ENCODE results near the gene TMTC4. TPM values are rescaled to one million over a fixed set of nuclear protein-coding genes. Genes with fewer than 3 reads are reported as not detected.
"Not testable (repeated sequence)": the region's sequence is repeated elsewhere in the genome, so short reads cannot be mapped to it uniquely, and the experiment has no call there.

TMTC4 gene
- polyA plus RNA-seq, 3 donors = 2.1 to 11.5 (median 3.9) TPM

DNA sequence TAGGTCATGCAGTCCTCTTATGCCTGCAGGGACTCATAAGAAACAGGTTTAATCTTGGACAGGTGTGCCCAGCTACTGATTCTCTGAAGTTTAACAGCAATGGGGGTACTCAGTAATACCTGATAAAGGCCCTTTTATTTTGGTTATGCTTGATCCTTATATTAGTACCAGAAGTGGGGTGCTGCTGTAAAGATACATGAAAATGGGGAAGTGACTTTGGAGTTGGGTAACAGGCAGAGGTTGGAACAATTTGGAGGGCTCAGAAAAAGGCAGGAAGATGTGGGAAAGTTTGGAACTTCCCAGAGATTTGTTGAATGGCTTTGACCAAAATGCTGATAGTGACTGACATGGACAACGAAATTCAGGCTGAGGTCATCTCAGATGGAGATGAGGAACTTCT, 14.6 kb upstream of the TMTC4 start:
- Histone ChIP-seq H4K20me1 (ENCODE audit: insufficient read depth, low read length) (no peaks in the 10 kb centered on the region), H3K36me3 (replicated peaks in 1 of 2; ENCODE audit: control insufficient read depth in 1 of 2, insufficient read depth in 2 of 2, low read length in 2 of 2) (no peaks in the 10 kb centered on the region), H3K4me2 (replicated peaks; ENCODE audit: extremely low read depth, low read length, poor library complexity, severe bottlenecking) (no peak overlapping the region), H3K4me1 (ENCODE audit: control insufficient read depth in 1 of 2, insufficient read depth in 2 of 2, low read length in 2 of 2) (no peaks in the 10 kb centered on the region), H3K9me3 (replicated peaks in 1 of 2; ENCODE audit: control insufficient read depth in 1 of 2, insufficient read depth in 1 of 2, low read length in 2 of 2) (peaks cover 25 to 35% of the 10 kb centered on the region in 2 donors), H3K27ac (ENCODE audit: low read depth in 1 of 2, low read length in 2 of 2) (no peak overlapping the region), H3K27me3 (ENCODE audit: control insufficient read depth in 2 of 2, insufficient read depth in 2 of 2, low read length in 2 of 2) (no peaks in the 10 kb centered on the region), H3K79me2 (ENCODE audit: insufficient read depth, low read length) (no peaks in the 10 kb centered on the region), H2AFZ (ENCODE audit: insufficient read depth, low read depth, low read length, poor library complexity, severe bottlenecking) (no peak overlapping the region), H3K4me3 (replicated peaks in 1 of 3; ENCODE audit: low read depth in 2 of 3, low read length in 3 of 3) (no peak overlapping the region), H3K9ac (ENCODE audit: insufficient read depth, low read length, poor library complexity, severe bottlenecking) (no peak overlapping the region)
- H3K27ac Mint-ChIP-seq = no peak overlapping the region
- no peaks in the 10 kb centered on the region for H3K36me3 Mint-ChIP-seq
- WGBS (ENCODE audit: insufficient coverage) = 100% methylated on average over 1 of the region's 1 CpG
- H3K27me3 Mint-ChIP-seq (ENCODE audit: low read depth in 3 of 3) = peaks cover 2 to 3% (median 3%) of the 10 kb centered on the region in 3 donors
- H3K4me1 Mint-ChIP-seq = no peaks in the 10 kb centered on the region
- TF ChIP-seq CTCF (IDR thresholded peaks at IDR 0.05) = no peak
- DNase-seq = no peak
- intact Hi-C loops (cut with micrococcal nuclease) = no loop called here
- no peak overlapping the region for H3K4me3 Mint-ChIP-seq
- peaks cover 23 to 37% (median 33%) of the 10 kb centered on the region in 7 donors for H3K9me3 Mint-ChIP-seq

GRCh38 chr13:100680131-100680530, 5.5 kb upstream of the TMTC4 start:
- H3K27ac Mint-ChIP-seq = no peak overlapping the region
- H3K4me1 Mint-ChIP-seq = peaks cover 15% of the 10 kb centered on the region
- no peaks in the 10 kb centered on the region for H3K9me3 ChIP-seq (replicated peaks in 1 of 2; ENCODE audit: control insufficient read depth in 1 of 2, insufficient read depth in 1 of 2, low read length in 2 of 2)
- H3K9me3 Mint-ChIP-seq = peaks cover 0 to 8% (median 3%) of the 10 kb centered on the region in 7 donors
- H3K27ac ChIP-seq (ENCODE audit: low read depth in 1 of 2, low read length in 2 of 2) = no peak overlapping the region
- H3K4me1 ChIP-seq (ENCODE audit: control insufficient read depth in 1 of 2, insufficient read depth in 2 of 2, low read length in 2 of 2) = peaks cover 7 to 9% of the 10 kb centered on the region in 2 donors
- no peaks in the 10 kb centered on the region for H4K20me1 ChIP-seq (ENCODE audit: insufficient read depth, low read length)
- H3K79me2 ChIP-seq (ENCODE audit: insufficient read depth, low read length) = no peaks in the 10 kb centered on the region
- DNase-seq = no peak
- 0% methylated on average over 1 of the region's 3 CpGs for WGBS (ENCODE audit: insufficient coverage)
- peaks cover 7 to 22% (median 20%) of the 10 kb centered on the region in 3 donors for H3K27me3 Mint-ChIP-seq (ENCODE audit: low read depth in 3 of 3)
- intact Hi-C loops (cut with micrococcal nuclease) = no loop called here
- peaks cover 6 to 12% of the 10 kb centered on the region in 2 donors for H3K27me3 ChIP-seq (ENCODE audit: control insufficient read depth in 2 of 2, insufficient read depth in 2 of 2, low read length in 2 of 2)
- no peak overlapping the region for H3K9ac ChIP-seq (ENCODE audit: insufficient read depth, low read length, poor library complexity, severe bottlenecking)
- H3K4me2 ChIP-seq (replicated peaks; ENCODE audit: extremely low read depth, low read length, poor library complexity, severe bottlenecking) = no peak overlapping the region
- no peak overlapping the region for H3K4me3 Mint-ChIP-seq
- TF ChIP-seq CTCF (IDR thresholded peaks at IDR 0.05) = no peak
- no peak overlapping the region for H2AFZ ChIP-seq (ENCODE audit: insufficient read depth, low read depth, low read length, poor library complexity, severe bottlenecking)
- H3K36me3 Mint-ChIP-seq = no peaks in the 10 kb centered on the region
- no peaks in the 10 kb centered on the region for H3K36me3 ChIP-seq (replicated peaks in 1 of 2; ENCODE audit: control insufficient read depth in 1 of 2, insufficient read depth in 2 of 2, low read length in 2 of 2)
- no peak overlapping the region for H3K4me3 ChIP-seq (replicated peaks in 1 of 3; ENCODE audit: low read depth in 2 of 3, low read length in 3 of 3)

GRCh38 chr13:100677128-100677527, 2.5 kb upstream of the TMTC4 start:
- H3K27ac ChIP-seq (ENCODE audit: low read depth in 1 of 2, low read length in 2 of 2); H3K9ac ChIP-seq (ENCODE audit: insufficient read depth, low read length, poor library complexity, severe bottlenecking); H3K9me3 ChIP-seq (replicated peaks in 1 of 2; ENCODE audit: control insufficient read depth in 1 of 2, insufficient read depth in 1 of 2, low read length in 2 of 2); H3K27ac Mint-ChIP-seq; H3K4me3 Mint-ChIP-seq; H2AFZ ChIP-seq (ENCODE audit: insufficient read depth, low read depth, low read length, poor library complexity, severe bottlenecking); H3K4me2 ChIP-seq (replicated peaks; ENCODE audit: extremely low read depth, low read length, poor library complexity, severe bottlenecking); DNase-seq; H3K36me3 Mint-ChIP-seq; H3K36me3 ChIP-seq (replicated peaks in 1 of 2; ENCODE audit: control insufficient read depth in 1 of 2, insufficient read depth in 2 of 2, low read length in 2 of 2); H3K9me3 Mint-ChIP-seq; H3K4me3 ChIP-seq (replicated peaks in 1 of 3; ENCODE audit: low read depth in 2 of 3, low read length in 3 of 3): not testable (repeated sequence)
- peaks cover 13% of the 10 kb centered on the region for H3K79me2 ChIP-seq (ENCODE audit: insufficient read depth, low read length)
- peaks cover 19 to 22% of the 10 kb centered on the region in 2 donors for H3K4me1 ChIP-seq (ENCODE audit: control insufficient read depth in 1 of 2, insufficient read depth in 2 of 2, low read length in 2 of 2)
- intact Hi-C loops (cut with micrococcal nuclease) = loop anchor here in 1 of 2 donors (10.0 kb wide), 2 partner anchors 1062 to 1908 kb away; no protein-coding TSS in a partner anchor
- no CpG with 5 or more reads among the region's 5 CpGs for WGBS (ENCODE audit: insufficient coverage)
- peaks cover 14% of the 10 kb centered on the region for H4K20me1 ChIP-seq (ENCODE audit: insufficient read depth, low read length)
- Mint-ChIP-seq H3K4me1 (peaks cover 31% of the 10 kb centered on the region), H3K27me3 (ENCODE audit: low read depth in 3 of 3) (peaks cover 7 to 19% (median 17%) of the 10 kb centered on the region in 3 donors)
- peaks cover 6 to 12% of the 10 kb centered on the region in 2 donors for H3K27me3 ChIP-seq (ENCODE audit: control insufficient read depth in 2 of 2, insufficient read depth in 2 of 2, low read length in 2 of 2)
